ENCODE measurements around the gene ADAM19.

ADAM19 gene

GRCh38 chr5:157574456-157575380 is 857 bp downstream of the ADAM19 start:
- peak overlapping the region; percentile 87 for H3K4me3 ChIP-seq
- no peak overlapping the region for H3K27ac ChIP-seq
- no peaks in the 10 kb centered on the region for H3K9me3 ChIP-seq (ENCODE audit: low read depth, low read length)
- no peak for DNase-seq (ENCODE audit: low read depth, low spot score)
- H3K9ac ChIP-seq (ENCODE audit: insufficient read length): peak overlapping the region; percentile 56
- TF ChIP-seq FOXP2 (optimal IDR thresholded peaks at IDR 0.05; ENCODE audit: control extremely low read depth, extremely low read length, insufficient read depth): no peak
- no peaks in the 10 kb centered on the region for H3K36me3 ChIP-seq (ENCODE audit: insufficient read depth, low read length)

DNA sequence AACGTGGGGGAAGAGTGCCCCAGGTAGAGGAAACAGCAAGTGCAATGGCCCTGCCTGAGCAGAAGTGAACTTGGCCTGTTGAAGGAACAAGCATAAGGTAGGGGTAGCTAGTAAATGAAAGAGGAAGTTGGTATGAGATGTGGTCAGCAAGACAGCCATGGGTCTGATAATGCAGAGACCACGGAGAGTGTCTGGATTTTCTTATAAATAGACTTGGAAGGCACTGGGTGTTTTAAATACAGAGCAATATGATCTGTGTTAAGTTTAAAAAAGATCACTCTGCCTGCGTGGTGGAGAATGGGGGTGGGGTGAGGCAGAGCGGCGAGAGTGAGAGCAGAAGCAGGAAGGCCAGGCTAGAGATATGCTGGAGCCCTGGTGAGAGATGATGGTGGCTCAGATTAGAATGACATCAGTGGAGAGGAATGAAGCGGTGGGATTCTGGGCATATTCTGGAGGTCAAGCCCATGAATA is 4.2 kb downstream of the ADAM19 start:
- no peak overlapping the region for H3K4me3 ChIP-seq
- no peaks in the 10 kb centered on the region for H3K9me3 ChIP-seq (ENCODE audit: low read depth, low read length)
- TF ChIP-seq FOXP2 (optimal IDR thresholded peaks at IDR 0.05; ENCODE audit: control extremely low read depth, extremely low read length, insufficient read depth) (no peak), EZH2 (IDR thresholded peaks at IDR 0.05) (no peak), POLR2AphosphoS5 (IDR thresholded peaks at IDR 0.05; ENCODE audit: borderline replicate concordance, low read depth, low read length) (no peak)
- no peaks in the 10 kb centered on the region for H3K36me3 ChIP-seq (ENCODE audit: insufficient read depth, low read length)
- H3K9ac ChIP-seq (ENCODE audit: insufficient read length): no peak overlapping the region
- DNase-seq (ENCODE audit: low read depth, low spot score): no peak
- no peak overlapping the region for H3K27ac ChIP-seq

DNA sequence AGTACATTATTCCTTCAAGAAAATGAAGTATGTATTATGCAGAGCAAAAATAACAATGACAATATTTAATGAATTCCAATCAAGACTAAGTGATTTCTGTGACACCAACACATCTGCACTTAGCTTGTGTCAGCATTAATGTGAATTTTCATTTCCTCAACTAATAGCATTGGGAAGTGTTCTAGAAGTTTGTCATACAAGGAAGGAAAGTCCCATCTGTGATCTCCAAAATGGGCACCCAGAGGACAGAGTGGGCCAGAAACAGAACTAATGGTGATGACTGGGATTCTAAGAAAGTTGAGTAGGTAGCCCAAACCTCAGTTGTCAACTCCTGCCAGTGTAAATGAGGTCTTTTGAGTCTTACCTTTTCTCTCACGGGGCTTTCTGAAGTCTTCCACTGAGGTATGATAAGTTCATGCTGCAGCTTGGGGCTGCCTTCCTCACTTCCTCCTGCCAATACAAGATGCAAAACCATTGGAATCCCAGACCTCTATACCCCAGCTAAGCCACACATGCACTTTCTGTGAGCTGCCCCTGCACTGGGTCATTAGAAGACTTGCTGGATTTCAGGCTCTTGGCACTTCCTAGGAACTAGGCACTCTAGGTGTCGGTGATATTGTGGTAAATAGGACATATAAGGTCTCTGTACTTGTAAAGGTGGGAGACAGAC is 4.9 kb downstream of the ADAM19 start:
- DNase-seq (ENCODE audit: low read depth, low spot score): no peak
- H3K27ac ChIP-seq: no peak overlapping the region
- H3K9me3 ChIP-seq (ENCODE audit: low read depth, low read length): no peaks in the 10 kb centered on the region
- no peaks in the 10 kb centered on the region for H3K36me3 ChIP-seq (ENCODE audit: insufficient read depth, low read length)
- TF ChIP-seq POLR2AphosphoS5 (IDR thresholded peaks at IDR 0.05; ENCODE audit: borderline replicate concordance, low read depth, low read length) (no peak), EZH2 (IDR thresholded peaks at IDR 0.05) (no peak), FOXP2 (optimal IDR thresholded peaks at IDR 0.05; ENCODE audit: control extremely low read depth, extremely low read length, insufficient read depth) (no peak)
- no peak overlapping the region for H3K9ac ChIP-seq (ENCODE audit: insufficient read length)
- H3K4me3 ChIP-seq: no peak overlapping the region

DNA sequence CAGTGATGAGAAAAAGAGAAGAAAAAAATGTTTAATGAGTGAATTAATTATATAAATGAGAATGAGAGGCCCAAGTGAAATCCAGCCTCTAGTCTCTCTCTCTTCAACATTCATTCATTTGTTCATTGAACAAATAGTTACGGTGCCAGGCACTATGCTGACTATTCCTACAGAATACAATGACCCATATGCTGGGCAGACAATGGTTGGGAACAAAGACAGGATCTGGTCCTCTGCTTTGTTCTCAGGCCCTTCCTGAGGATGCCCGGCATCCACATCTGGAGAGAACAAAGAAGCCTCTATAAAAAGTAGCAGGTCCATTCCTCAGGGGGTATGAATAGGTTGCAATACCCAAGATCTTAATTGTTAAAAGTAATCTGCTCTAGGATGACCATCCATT is 6.9 kb downstream of the ADAM19 start:
- Histone ChIP-seq H3K36me3 (ENCODE audit: insufficient read depth, low read length) (no peaks in the 10 kb centered on the region), H3K9ac (ENCODE audit: insufficient read length) (no peak overlapping the region), H3K27ac (no peak overlapping the region), H3K4me3 (no peak overlapping the region), H3K9me3 (ENCODE audit: low read depth, low read length) (no peaks in the 10 kb centered on the region)
- no peak for TF ChIP-seq POLR2AphosphoS5 (IDR thresholded peaks at IDR 0.05; ENCODE audit: borderline replicate concordance, low read depth, low read length)
- no peak for TF ChIP-seq EZH2 (IDR thresholded peaks at IDR 0.05)
- no peak for TF ChIP-seq FOXP2 (optimal IDR thresholded peaks at IDR 0.05; ENCODE audit: control extremely low read depth, extremely low read length, insufficient read depth)
- DNase-seq (ENCODE audit: low read depth, low spot score): no peak

DNA sequence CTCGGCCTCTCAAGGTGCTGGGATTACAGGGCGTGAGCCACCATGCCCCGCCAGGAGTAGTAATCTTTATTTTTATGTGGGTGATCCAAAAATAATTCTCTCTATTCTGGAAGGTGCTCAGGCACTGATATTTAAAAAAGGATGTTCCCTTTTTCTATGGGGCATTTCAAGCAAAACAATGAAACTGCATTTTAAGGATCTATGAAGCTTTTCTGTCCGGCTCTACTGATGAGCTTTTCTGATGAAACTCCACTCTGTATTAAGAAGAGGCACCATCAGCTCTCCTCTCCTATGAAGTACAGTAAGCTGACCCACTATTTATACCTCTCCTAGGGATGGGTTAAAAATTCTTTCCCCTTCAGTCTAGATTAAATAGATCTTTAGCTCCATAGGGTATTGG is 7.4 kb downstream of the ADAM19 start:
- Histone ChIP-seq H3K9me3 (ENCODE audit: low read depth, low read length) (no peaks in the 10 kb centered on the region), H3K9ac (ENCODE audit: insufficient read length) (no peak overlapping the region), H3K36me3 (ENCODE audit: insufficient read depth, low read length) (no peaks in the 10 kb centered on the region), H3K27ac (no peak overlapping the region), H3K4me3 (no peak overlapping the region)
- TF ChIP-seq EZH2 (IDR thresholded peaks at IDR 0.05) (no peak), FOXP2 (optimal IDR thresholded peaks at IDR 0.05; ENCODE audit: control extremely low read depth, extremely low read length, insufficient read depth) (no peak), POLR2AphosphoS5 (IDR thresholded peaks at IDR 0.05; ENCODE audit: borderline replicate concordance, low read depth, low read length) (no peak)
- DNase-seq (ENCODE audit: low read depth, low spot score): no peak

- no peaks in the 10 kb centered on the region for H3K36me3 ChIP-seq (ENCODE audit: insufficient read depth, low read length)
- no peak for TF ChIP-seq POLR2AphosphoS5 (IDR thresholded peaks at IDR 0.05; ENCODE audit: borderline replicate concordance, low read depth, low read length)
- no peak for TF ChIP-seq FOXP2 (optimal IDR thresholded peaks at IDR 0.05; ENCODE audit: control extremely low read depth, extremely low read length, insufficient read depth)
- TF ChIP-seq EZH2 (IDR thresholded peaks at IDR 0.05): no peak
- no peak for DNase-seq (ENCODE audit: low read depth, low spot score)
- no peak overlapping the region for H3K9ac ChIP-seq (ENCODE audit: insufficient read length)
- no peak overlapping the region for H3K4me3 ChIP-seq
- H3K9me3 ChIP-seq (ENCODE audit: low read depth, low read length): no peaks in the 10 kb centered on the region
- H3K27ac ChIP-seq: no peak overlapping the region
These were observed 8.6 kb downstream of the ADAM19 start for GRCh38 chr5:157566902-157567489.

DNA sequence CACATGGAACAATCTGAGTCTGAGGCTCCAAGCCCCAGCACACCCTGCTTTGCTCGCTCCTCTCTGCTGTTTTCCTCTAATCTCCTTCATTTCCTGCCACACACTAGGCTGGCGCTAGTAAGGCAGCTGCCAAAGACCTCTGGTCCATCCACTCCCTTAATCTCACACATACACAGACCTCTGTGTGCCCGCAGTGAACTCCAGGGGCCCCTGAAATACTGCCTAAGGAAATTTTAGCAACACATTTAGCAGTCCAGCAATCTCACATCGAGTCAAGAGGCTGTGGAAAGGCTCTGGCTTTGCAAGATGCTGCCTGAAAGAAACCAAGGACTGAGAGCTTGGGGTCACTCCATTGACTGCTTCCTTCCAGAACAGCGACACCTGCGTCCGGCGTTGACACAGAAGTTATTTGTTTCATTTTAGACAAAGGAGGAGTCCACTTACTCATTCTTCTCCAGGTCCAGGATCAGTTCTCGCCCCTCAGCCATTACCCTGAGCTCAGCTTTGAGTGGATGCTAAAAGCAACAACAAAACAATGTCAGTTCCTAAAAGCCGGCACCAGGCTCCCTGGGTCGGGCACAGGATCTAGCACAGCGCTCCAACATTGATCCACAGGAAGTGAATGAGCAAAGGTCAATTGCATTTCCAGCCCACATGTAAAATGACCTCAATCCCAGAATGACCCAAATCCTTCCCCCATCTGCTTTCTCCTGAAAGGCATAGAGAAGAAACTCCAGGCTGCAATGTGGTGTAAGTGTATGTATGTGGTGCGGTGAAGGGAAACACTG is 11.5 kb downstream of the ADAM19 start:
- TF ChIP-seq FOXP2 (optimal IDR thresholded peaks at IDR 0.05; ENCODE audit: control extremely low read depth, extremely low read length, insufficient read depth) (no peak), EZH2 (IDR thresholded peaks at IDR 0.05) (no peak), POLR2AphosphoS5 (IDR thresholded peaks at IDR 0.05; ENCODE audit: borderline replicate concordance, low read depth, low read length) (no peak)
- no peak for DNase-seq (ENCODE audit: low read depth, low spot score)
- no peak overlapping the region for H3K9ac ChIP-seq (ENCODE audit: insufficient read length)
- no peak overlapping the region for H3K27ac ChIP-seq
- no peak overlapping the region for H3K4me3 ChIP-seq
- H3K36me3 ChIP-seq (ENCODE audit: insufficient read depth, low read length): no peaks in the 10 kb centered on the region
- H3K9me3 ChIP-seq (ENCODE audit: low read depth, low read length): no peaks in the 10 kb centered on the region
